K562 (cell line): ENCODE results near the gene MRPL48. TPM values are rescaled to one million over a fixed set of nuclear protein-coding genes. Genes with fewer than 3 reads are reported as not detected.

Experiments
- ELK3 ChIP-seq: fragments of 450-650 bp; formaldehyde crosslinking; IDR thresholded peaks from 2 replicates; pipeline ENCODE4 v1.4.0; 2020; ENCODE audit warnings: mild to moderate bottlenecking
- FOXJ2 ChIP-seq: fragments of 200-800 bp; sonication (Bioruptor generic); IDR thresholded peaks from 2 replicates; pipeline ENCODE4 v1.6.1; 2016; ENCODE audit warnings: missing genetic modification characterization, missing compliant biosample characterization
- HEY1 ChIP-seq: fragments of 250-450 bp; sonication (Bioruptor Pico); IDR thresholded peaks from 2 replicates; pipeline ENCODE4 v1.5.0; 2020; ENCODE audit warnings: mild to moderate bottlenecking, moderate library complexity, borderline replicate concordance
- MXI1 ChIP-seq: IDR thresholded peaks from 2 replicates; pipeline ENCODE4 v1.6.1; 2011; ENCODE audit warnings: low read depth, mild to moderate bottlenecking, improper control_type of control experiment, low read length
- PYGO2 ChIP-seq: fragments of 450-650 bp; IDR thresholded peaks from 2 replicates; pipeline ENCODE4 v1.6.1; 2016; ENCODE audit warnings: mild to moderate bottlenecking, missing genetic modification characterization, moderate library complexity, missing compliant biosample characterization
- TFE3 ChIP-seq: fragments of 450-650 bp; formaldehyde crosslinking; IDR thresholded peaks from 2 replicates; pipeline ENCODE4 v1.4.0; 2020; ENCODE audit warnings: mild to moderate bottlenecking, mixed read lengths
- THAP12 ChIP-seq: fragments of 250-450 bp; sonication (Bioruptor Pico); IDR thresholded peaks from 2 replicates; pipeline ENCODE4 v1.9.0; 2021; ENCODE audit warnings: mild to moderate bottlenecking, inconsistent platforms
- ZNF318 ChIP-seq, 2 experiments: fragments of 450-650 bp; IDR thresholded peaks; 2 replicates each; pipeline ENCODE4 v1.6.1; 2016; ENCODE audit warnings: mild to moderate bottlenecking in 2 of 2, borderline replicate concordance in 1 of 2, low read depth in 1 of 2, moderate library complexity in 1 of 2
- polyA plus RNA-seq, 8 experiments: library from polyadenylated mRNA; depleted of rRNA in 4 of 8; stranded (reverse) in 5 of 8; unstranded in 3 of 8; fragments of >200 nt; fragmentation: Nextera tagmentation in 2 of 8; fragmentation: Illumina TruSeq in 1 of 8; extraction: Ambion mirVana in 2 of 8; extraction: Trizol in 1 of 8; gene quantifications; 2 replicates each; pipeline versions ENCODE4 v1.2.1 to v1.2.3, GENCODE V29; 2011 to 2014; ENCODE audit warnings: inconsistent platforms in 1 of 8, missing spikeins in 1 of 8
- total RNA-seq, 7 experiments: library from RNA; depleted of rRNA in 6 of 7; stranded (reverse); fragments of >200 nt in 6 of 7; fragmentation: Illumina TruSeq in 2 of 7; extraction: Trizol in 2 of 7; gene quantifications; 2 replicates each; pipeline versions ENCODE4 v1.2.1 to v1.2.3, GENCODE V29; 2011 to 2021; ENCODE audit warnings: low replicate concordance in 1 of 7

The MRPL48 gene
- total and polyA plus RNA-seq, 9 of the 15 experiments (the other 6 are each of a cell fraction or from before 2014, with no cell fraction given): 66.0 to 237 (median 104) TPM

GRCh38 chr11:73787643-73788558 is at the start of gene MRPL48 (continued):
- TF ChIP-seq PYGO2 (peak; percentile 65; the same call in 1 of the 2 replicates), ZNF318 (IDR thresholded peaks at IDR 0.05; ENCODE audit: borderline replicate concordance in 1 of 2, low read depth in 1 of 2) (peak in 1 of 2 experiments; percentile 69; a peak in 1 of 4 replicates), TFE3 (CRISPR knock-in tag) (no peak), FOXJ2 (peak; percentile 78; the same call in 1 of the 2 replicates), MXI1 (peak; percentile 85), HEY1 (CRISPR knock-in tag) (no peak), ELK3 (no peak), THAP12 (CRISPR knock-in tag) (peak; percentile 78)
